Measurements from ENCODE around the gene KRTAP1-3. TPM values are rescaled to one million over a fixed set of nuclear protein-coding genes. Genes with fewer than 3 reads are reported as not detected.
"Not testable (repeated sequence)": the region's sequence is repeated elsewhere in the genome, so short reads cannot be mapped to it uniquely, and the experiment has no call there.

KRTAP1-3 gene
- total and polyA plus RNA-seq, 2 of the 4 experiments (the other 2 are of a cell fraction): not detected

DNA sequence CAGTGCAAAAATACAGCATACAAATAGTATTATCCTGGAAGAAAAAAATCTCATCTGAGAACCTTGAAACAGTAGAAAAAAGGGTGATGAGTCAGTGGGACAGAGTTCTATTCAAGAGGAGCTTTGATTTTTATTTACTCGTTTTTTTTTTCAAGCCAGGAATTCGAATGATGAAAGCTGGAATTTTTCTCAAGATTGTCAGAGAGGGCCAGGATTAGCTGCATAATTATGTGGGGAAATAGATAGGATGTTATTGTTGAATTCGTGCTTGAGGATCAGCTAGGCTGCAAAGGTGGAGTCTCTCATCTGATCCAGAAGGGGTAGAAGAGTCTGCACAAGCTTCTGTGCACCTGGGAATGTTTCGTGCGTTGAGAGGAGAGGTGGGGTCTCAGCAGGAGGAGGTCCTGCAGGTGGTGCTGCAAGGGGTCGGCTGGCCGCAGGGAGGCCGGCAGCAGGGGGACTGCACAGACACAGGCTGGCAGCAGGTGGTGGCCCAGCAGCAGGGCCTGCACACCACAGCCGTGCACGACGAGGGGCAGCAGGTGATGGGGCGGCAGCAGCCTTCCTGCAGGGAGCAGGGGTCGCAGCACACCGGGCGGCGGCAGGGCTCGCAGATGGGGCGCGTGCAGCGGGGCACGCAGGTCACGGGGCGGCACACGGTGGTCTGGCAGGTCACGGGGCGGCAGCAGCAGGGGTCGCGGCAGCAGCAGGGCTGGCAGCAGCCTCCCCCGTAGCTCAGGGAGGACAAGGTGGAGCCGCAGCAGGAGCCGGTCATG lies 24.8 kb upstream of the KRTAP1-3 start:
- Histone ChIP-seq H3K4me2 (ENCODE audit: low read depth, low read length) (peak overlapping the region; percentile 72), H2AK5ac (ENCODE audit: low read depth, low read length) (peak overlapping the region; percentile 93), H3K56ac (ENCODE audit: extremely low read depth, insufficient read depth, low read length) (peak overlapping the region; percentile 71; the same call in 1 of the 2 replicates), H3K23ac (ENCODE audit: low read depth, low read length) (peak overlapping the region; percentile 93; the same call in 1 of the 2 replicates), H4K91ac (ENCODE audit: insufficient read depth, low read depth, low read length) (peak overlapping the region; percentile 89), H3K4ac (ENCODE audit: low read depth, low read length) (peak overlapping the region; percentile 93), H3K14ac (replicated peaks; ENCODE audit: low read depth, low read length) (peak overlapping the region; percentile 79; the same call in 1 of the 2 replicates), H3K18ac (ENCODE audit: low read depth, low read length) (peak overlapping the region; percentile 76), H3K27ac (ENCODE audit: insufficient read depth, low read length) (peak overlapping the region; percentile 94), H3K4me1 (ENCODE audit: control insufficient read depth, insufficient read depth, low read length) (peaks cover 16% of the 10 kb centered on the region), H4K8ac (ENCODE audit: low read depth in 2 of 2, low read length in 2 of 2) (peak overlapping the region; percentile 10 to 67), H2BK120ac (ENCODE audit: low read depth, low read length) (peak overlapping the region; percentile 99), H2BK20ac (ENCODE audit: low read depth, low read length) (peak overlapping the region; percentile 98), H4K5ac (ENCODE audit: low read depth, low read length) (peak overlapping the region; percentile 91; the same call in 1 of the 2 replicates), H3K9ac (ENCODE audit: low read depth, low read length) (peak overlapping the region; percentile 55; the same call in 1 of the 2 replicates), H2BK15ac (ENCODE audit: low read depth, low read length) (peak overlapping the region; percentile 25; the same call in 1 of the 3 replicates), H2BK5ac (ENCODE audit: low read depth, low read length, poor library complexity, severe bottlenecking) (peak overlapping the region; percentile 98)
- peak; percentile 74 for TF ChIP-seq CEBPB (IDR thresholded peaks at IDR 0.05; ENCODE audit: low read depth, low read length)
- TF ChIP-seq FOS (IDR thresholded peaks at IDR 0.05; ENCODE audit: low read depth, low read length): 0 out of 2 replicates have a peak, but pooled peaks have one; percentile 47
- H3K9me1 ChIP-seq (ENCODE audit: insufficient read depth, low read length); H2AK9ac ChIP-seq (replicated peaks; ENCODE audit: low read depth, low read length, poor library complexity); H3K4me3 ChIP-seq (ENCODE audit: insufficient read depth, low read depth, low read length); dilution Hi-C loops (cut with HindIII; ENCODE audit: low sequenced_read_pairs, unreplicated experiment); H2AFZ ChIP-seq (replicated peaks; ENCODE audit: low read length, poor library complexity); H4K20me1 ChIP-seq (ENCODE audit: insufficient read depth, low read length); in situ Hi-C loops (cut with MboI; ENCODE audit: low sequenced_read_pairs); H3K36me3 ChIP-seq (ENCODE audit: control insufficient read depth, insufficient read depth, low read length); H3K27me3 ChIP-seq (ENCODE audit: control insufficient read depth, insufficient read depth, low read length); H3K9me3 ChIP-seq (ENCODE audit: control insufficient read depth, insufficient read depth, low read length); H3K79me1 ChIP-seq (ENCODE audit: low read depth in 1 of 2, low read length in 2 of 2): not testable (repeated sequence)
- ChIA-PET POLR2A (ENCODE audit: unreplicated experiment) (interaction anchor here (0.6 to 3.0 kb wide), 3 partner anchors 11 to 510 kb away, joined by 3 to 12 read pairs (median 5); no protein-coding TSS in a partner anchor), CTCF (interaction anchor here (0.7 to 2.1 kb wide), 2 partner anchors 254 to 263 kb away, joined by 3 to 7 read pairs; no protein-coding TSS in a partner anchor)
- ATAC-seq (ENCODE audit: low read depth) (peak; percentile 35), DNase-seq (peak; percentile 94)
- WGBS, 2 experiments (ENCODE audit: extremely low coverage in 2 of 2, insufficient read length in 1 of 2): 0% methylated on average over 1 of the region's 31 CpGs; no CpG with 5 or more reads in 1 of the 2 experiments
- intact Hi-C loops (cut with micrococcal nuclease): loop anchor here (2.0 to 5.0 kb wide), 6 partner anchors 102 to 588 kb away; no protein-coding TSS in a partner anchor
- TSS peak; percentile 81 for BruUV-seq (replicated peaks)

Data from IMR-90 (cell line).